ENCODE results near the gene SOD2.
"Not testable (repeated sequence)": the region's sequence is repeated elsewhere in the genome, so short reads cannot be mapped to it uniquely, and the experiment has no call there.

The SOD2 gene

DNA sequence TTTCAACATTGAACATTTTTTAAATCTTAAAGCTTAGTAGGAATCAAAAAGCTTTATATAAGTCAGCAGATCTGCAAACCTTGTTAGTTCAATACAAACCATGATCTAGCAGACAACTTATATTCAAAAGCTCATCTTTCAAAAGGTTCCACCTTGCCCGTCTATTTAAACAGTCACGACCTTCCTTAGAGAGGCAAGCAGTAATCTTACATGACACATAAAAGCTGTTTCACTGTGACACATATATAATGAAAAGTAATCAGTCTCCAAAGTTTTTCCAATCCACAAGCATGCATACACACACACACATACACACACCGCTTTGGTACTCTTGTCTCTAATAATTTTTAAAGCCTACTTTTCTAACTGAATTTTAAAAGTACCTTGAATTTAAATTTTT is 12.9 kb downstream of the SOD2 start:
- DNase-seq: no peak

GRCh38 chr6:159679091-159680077 is 13.7 kb downstream of the SOD2 start:
- DNase-seq: no peak

DNA sequence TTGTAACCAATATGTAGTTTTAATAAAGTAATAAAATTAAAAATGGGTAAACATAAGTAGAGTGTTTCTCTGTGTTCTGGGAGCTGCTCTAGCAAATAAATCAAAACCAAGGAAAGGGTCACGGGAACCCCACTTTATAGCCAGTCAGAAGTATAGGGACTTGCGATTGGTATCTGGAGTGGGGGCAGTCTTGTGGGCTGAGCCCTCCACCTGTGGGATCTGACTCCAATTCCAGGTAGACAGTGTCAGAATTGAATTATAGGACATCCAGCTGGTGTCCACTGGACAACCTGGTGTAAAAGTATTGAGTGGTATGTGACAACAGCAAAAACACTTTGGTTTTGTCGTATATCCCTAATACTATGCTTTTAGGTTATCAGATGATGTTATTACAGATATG is 14.5 kb downstream of the SOD2 start:
- DNase-seq: no peak

DNA sequence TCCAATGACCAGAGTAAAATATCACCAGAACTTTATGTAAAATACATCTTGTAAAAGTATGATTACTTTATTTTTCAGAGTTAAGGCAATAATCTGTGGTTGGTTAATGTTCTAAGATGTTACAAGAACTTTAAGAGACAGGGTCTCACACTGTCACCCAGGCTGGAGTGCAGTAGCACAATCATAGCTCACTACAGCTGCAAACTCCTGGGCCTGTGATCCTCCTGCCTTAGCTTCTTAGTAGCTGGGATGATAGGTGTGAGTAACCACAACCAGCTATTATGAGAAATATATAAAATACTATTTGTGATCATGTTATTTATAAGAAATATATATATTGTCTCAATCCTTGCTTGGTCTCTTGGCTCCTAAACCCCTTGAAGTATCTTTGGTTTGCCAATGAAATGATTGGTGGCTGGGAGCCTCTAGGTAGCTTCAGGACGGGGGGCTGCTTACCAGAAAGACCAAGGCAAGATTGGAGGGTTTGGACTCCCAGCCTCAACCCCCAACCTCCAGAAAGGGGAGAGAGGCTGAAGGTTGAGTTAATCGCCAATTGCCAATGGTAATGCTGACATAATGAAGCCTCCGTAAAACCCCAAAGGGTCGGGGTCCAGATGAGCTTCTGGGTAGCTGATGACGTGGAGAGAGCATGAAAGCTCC is 15.4 kb downstream of the SOD2 start:
- no peak for DNase-seq

DNA sequence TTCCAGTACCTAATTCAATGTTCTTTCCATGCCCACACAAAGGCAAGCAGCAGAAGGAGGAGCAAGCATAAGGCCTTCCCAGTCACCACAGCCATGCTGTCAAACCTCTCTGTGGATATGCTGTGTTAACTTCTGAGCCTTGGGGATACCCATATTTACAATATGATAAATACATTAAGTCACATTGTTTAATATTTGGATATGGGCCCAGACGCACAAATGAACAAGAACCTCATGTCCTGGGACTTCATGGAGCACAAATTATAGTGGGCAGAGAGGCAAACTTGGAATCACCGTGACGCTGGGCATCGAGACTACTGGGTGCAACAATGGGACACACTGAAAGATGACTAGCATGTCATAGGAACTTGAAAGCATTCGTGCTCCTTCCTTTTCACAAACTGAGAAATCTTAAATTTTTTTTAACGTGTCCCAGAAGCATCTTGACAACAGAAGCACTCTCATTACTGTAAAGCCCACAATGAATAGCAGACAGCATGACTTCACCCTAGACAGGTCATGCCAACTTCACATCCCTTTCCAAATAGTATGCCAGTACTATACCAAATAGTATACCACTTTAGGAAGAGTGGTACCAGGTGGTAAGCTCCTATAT is 16.0 kb downstream of the SOD2 start:
- no peak for DNase-seq

GRCh38 chr6:159676236-159676635 is 16.8 kb downstream of the SOD2 start:
- not testable (repeated sequence) for DNase-seq

DNA sequence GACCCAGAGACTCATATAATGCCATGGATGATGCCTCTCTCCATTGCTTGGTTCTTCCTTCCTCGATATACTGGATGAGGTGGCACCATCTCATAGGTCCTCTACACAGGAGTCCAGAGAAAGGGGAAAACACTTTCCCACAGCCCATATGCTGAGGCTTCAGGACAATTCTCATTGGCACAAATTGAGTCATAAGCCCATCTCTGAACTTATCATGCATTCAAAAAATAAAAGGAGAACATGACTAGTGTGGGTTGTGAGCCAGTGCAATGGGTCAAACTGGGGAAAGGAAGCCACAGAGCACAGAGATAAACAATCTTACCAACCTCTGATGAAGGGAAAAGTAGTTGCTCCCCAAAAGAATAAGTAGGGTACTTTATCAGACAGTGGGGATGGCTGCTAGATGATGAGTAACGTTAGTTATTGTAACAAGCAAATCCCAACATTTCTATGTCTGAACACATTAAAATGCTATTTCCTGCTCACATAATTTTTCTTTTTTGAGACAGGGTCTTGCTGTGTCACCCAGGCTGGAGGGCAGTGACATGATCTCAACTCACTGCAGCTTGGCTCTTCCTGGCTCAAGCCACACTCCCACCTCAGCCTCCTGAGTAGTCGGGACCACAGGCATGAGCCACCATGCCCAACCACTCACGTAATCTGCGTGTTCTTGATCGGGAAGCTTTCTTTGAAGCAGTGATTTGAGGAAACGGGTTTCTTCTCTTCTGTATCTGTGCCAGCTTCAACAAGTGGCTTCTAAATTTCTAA is 27.0 kb downstream of the SOD2 start:
- DNase-seq: no peak

DNA sequence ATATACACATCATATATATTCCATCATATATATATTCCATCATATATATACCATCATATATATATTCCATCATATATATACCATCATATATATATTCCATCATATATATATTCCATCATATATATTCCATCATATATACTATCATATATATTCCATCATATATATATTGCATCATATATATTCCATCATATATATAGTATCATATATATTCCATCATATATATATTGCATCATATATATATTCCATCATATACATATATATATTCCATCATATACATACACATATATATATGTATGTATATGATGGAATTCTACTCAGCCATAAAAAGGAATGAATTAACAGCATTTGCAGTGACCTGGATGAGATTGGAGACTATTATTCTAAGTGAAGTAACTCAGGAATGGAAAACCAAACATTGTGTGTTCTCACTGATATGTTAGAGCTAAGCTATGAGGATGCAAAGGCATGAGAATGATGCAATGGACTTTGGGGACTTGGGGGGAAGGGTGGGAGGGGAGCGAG is 29.6 kb downstream of the SOD2 start:
- not testable (repeated sequence) for DNase-seq

- not testable (repeated sequence) for DNase-seq
Observed at GRCh38 chr6:159661977-159662376, 31.1 kb downstream of the SOD2 start.

DNA sequence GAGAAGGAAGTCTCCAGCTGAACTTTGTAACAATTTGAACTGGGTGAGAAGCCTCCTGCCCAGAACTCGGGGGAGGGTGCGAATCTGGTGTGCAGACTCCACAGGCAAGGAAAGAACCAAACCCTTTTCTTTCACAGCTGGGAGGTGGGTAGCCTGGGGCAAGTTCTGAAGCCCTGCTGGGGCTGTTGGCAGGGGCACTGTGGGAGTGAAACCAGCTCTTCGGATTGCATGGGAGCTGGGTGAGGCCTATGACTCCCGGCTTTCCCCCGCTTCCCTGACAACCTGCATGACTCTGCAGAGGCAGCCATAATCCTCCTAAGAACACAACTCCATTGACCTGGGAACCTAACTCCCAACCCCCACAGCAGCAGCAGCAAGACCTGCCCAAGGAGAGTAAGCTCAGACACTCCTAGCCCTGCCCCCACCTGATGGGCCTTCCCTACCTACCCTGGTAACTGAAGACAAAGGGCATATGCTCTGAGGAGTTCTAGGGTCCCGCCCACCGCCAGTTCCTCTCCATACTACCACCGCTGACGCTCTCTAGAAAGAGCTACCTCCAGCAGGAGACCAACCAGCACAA is 37.5 kb downstream of the SOD2 start:
- DNase-seq: no peak

GRCh38 chr6:159654483-159655098 is 38.5 kb downstream of the SOD2 start:
- DNase-seq: no peak

DNA sequence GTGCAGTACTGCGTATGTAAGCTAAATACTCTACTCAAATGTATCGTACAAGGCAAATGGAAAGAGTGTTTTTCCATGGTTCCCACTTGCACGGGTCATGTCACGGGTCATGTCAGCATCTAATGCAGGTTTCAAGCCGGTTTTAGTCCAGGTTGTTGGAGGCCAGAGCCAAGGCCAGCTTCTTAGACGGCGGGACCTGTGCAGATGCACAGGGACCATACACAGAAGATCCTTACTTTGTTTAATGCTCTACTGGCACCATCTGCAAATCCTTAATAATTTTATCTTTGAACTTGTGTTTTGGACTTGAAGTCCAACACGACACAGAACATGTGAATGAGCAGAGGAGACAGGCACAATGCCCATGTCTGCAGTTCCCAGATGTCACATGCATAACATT is 42.7 kb downstream of the SOD2 start:
- no peak for DNase-seq

DNA sequence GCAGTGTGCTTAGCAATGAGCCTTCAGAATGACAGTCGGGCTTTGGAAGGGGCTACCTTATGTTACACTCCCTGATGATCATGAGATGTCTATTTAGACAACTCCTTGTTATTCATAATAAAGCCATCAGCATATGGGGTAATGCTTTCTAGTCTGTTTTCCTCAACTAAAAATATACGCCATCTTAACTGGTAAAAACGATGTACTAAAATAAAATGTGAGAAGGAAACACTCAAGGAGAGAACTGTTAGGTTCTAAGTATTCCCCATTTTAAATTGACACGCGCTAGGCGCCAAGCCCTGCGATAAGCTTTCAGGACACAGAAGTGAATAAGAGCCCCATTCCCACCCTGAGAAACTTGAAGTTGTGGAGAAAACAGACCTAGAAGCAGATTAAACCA is 43.6 kb downstream of the SOD2 start:
- DNase-seq: no peak

GRCh38 chr6:159646733-159647132 is 46.3 kb downstream of the SOD2 start:
- DNase-seq: no peak

GRCh38 chr6:159646116-159646515 is 46.9 kb downstream of the SOD2 start:
- DNase-seq: no peak

GRCh38 chr6:159645640-159646039 is 47.4 kb downstream of the SOD2 start:
- no peak for DNase-seq

Data from CD4-positive, alpha-beta T cell treated with Interleukin-15 for 1 hour (primary cell).